ENCODE data around the gene PPP1R3E. TPM values are rescaled to one million over a fixed set of nuclear protein-coding genes. Genes with fewer than 3 reads are reported as not detected.

The PPP1R3E gene
- total and polyA plus RNA-seq, 2 of the 13 experiments (the other 11 are each of a cell fraction or from before 2014, with no cell fraction given) = 16.5 to 26.5 TPM

- TF ChIP-seq THAP9 (CRISPR knock-in tag; IDR thresholded peaks at IDR 0.05; ENCODE audit: borderline replicate concordance) (peak; percentile 98), SIN3B (IDR thresholded peaks at IDR 0.05; ENCODE audit: low read length) (no peak; the same call in none of the 2 replicates), HNF4G (IDR thresholded peaks at IDR 0.05; ENCODE audit: borderline replicate concordance, low read depth, low read length) (peak; percentile 98), HNF4G (CRISPR knock-in tag; IDR thresholded peaks at IDR 0.05; ENCODE audit: borderline replicate concordance, low read depth) (peak; percentile 99), PPARG (CRISPR knock-in tag; conservative IDR thresholded peaks at IDR 0.05) (peak; percentile 94), CCAR2 (optimal IDR thresholded peaks at IDR 0.05; ENCODE audit: low read depth, low read length) (peak; percentile 91), SUZ12 (IDR thresholded peaks at IDR 0.05; ENCODE audit: low read depth, low read length) (peak; percentile 28; the same call in 1 of the 2 replicates), TBP (CRISPR knock-in tag; IDR thresholded peaks at IDR 0.05) (peak; percentile 97; the same call in 1 of the 2 replicates), ZNF768 (CRISPR knock-in tag; IDR thresholded peaks at IDR 0.05) (no peak; the same call in 1 of the 2 replicates), TBX2 (CRISPR knock-in tag; IDR thresholded peaks at IDR 0.05; ENCODE audit: borderline replicate concordance) (peak; percentile 97), ZNF629 (CRISPR knock-in tag; conservative IDR thresholded peaks at IDR 0.05) (peak; percentile 78), PAX8 (CRISPR knock-in tag; IDR thresholded peaks at IDR 0.05; ENCODE audit: borderline replicate concordance) (peak; percentile 18; the same call in 1 of the 2 replicates), ZBTB44 (CRISPR knock-in tag; IDR thresholded peaks at IDR 0.05) (peak; percentile 42; the same call in 1 of the 2 replicates), ZNF558 (CRISPR knock-in tag; IDR thresholded peaks at IDR 0.05; ENCODE audit: borderline replicate concordance) (no peak), NAIF1 (CRISPR knock-in tag; IDR thresholded peaks at IDR 0.05; ENCODE audit: borderline replicate concordance) (0 out of 2 replicates have a peak, but pooled peaks have one; percentile 70), ZNF101 (CRISPR knock-in tag; IDR thresholded peaks at IDR 0.05; ENCODE audit: borderline replicate concordance, low read depth) (no peak; the same call in 1 of the 2 replicates), ZNF646 (CRISPR knock-in tag; IDR thresholded peaks at IDR 0.05) (no peak)
Measured at GRCh38 chr14:23320584-23321571, 18.2 kb upstream of the PPP1R3E start, which contains the start of gene PABPN1 (continued).
